ENCODE measurements around the gene PIP4K2A.

DNA sequence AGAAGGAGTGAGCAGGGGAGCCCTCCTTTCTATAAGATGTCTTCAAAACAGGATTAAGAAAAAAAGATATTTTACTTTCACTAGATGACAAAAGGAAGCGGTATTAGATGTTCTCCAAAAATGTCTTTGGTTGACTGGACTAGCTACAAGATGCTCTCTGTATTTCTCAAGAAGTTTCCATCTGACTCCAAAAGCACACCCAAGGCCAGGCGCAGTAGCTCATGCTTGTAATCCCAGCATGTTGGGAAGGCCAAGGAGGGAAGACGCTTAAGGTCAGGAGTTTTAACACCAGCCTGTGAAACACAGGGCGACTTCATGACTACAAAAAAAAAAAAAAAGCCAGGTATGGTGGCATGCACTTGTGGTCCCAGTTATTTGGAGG, 84.5 kb downstream of the PIP4K2A start:
- no peak for TF ChIP-seq POLR2A (IDR thresholded peaks at IDR 0.05; ENCODE audit: control extremely low read depth in 1 of 2, low read depth in 2 of 2, low read length in 2 of 2)
- TF ChIP-seq CEBPB (IDR thresholded peaks at IDR 0.05; ENCODE audit: low read depth, low read length), result no peak
- no peak for TF ChIP-seq TCF12 (IDR thresholded peaks at IDR 0.05; ENCODE audit: low read depth, low read length)
- TF ChIP-seq, protein P1, sequence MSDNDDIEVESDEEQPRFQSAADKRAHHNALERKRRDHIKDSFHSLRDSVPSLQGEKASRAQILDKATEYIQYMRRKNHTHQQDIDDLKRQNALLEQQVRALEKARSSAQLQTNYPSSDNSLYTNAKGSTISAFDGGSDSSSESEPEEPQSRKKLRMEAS (IDR thresholded peaks at IDR 0.05), result no peak
- no peak for TF ChIP-seq SP2 (IDR thresholded peaks at IDR 0.05; ENCODE audit: low read length)
- TF ChIP-seq EZH2 (IDR thresholded peaks at IDR 0.05; ENCODE audit: low read depth, low read length, severe bottlenecking), result no peak
- TF ChIP-seq CBX5 (IDR thresholded peaks at IDR 0.05; ENCODE audit: low read depth, low read length), result no peak
- no peak for TF ChIP-seq JUND (IDR thresholded peaks at IDR 0.05; ENCODE audit: low read length)

Data from H1 (cell line).